Spleen (tissue), 11 donors: ENCODE results near the gene TTC7B. TPM values are rescaled to one million over a fixed set of nuclear protein-coding genes. Genes with fewer than 3 reads are reported as not detected.

Experiments used
- DNase-seq: peaks from one replicate; pipeline ENCODE4 v3.0.0-alpha.2; 2020
- H3K27ac ChIP-seq, 8 donors: fragments of 200-600 bp; sonication (generic) in 7 of 8; 1 replicate in 4 of 8; 2 replicates in 4 of 8; pipeline versions ENCODE4 v1.5.0 to v1.8.0; 2016 to 2021; ENCODE audit warnings: inconsistent platforms in 4 of 8, mild to moderate bottlenecking in 4 of 8, moderate library complexity in 1 of 8
- H3K27me3 ChIP-seq, 7 donors: fragments of 200-600 bp; sonication (generic) in 6 of 7; replicated peaks in 1 of 7; 1 replicate in 4 of 7; 2 replicates in 3 of 7; pipeline versions ENCODE4 v1.5.0 to v1.8.0; 2016 to 2021; ENCODE audit warnings: inconsistent platforms in 3 of 7, mild to moderate bottlenecking in 1 of 7
- H3K36me3 ChIP-seq, 6 donors: fragments of 200-600 bp; sonication (generic) in 5 of 6; 1 replicate in 4 of 6; 2 replicates in 2 of 6; pipeline versions ENCODE4 v1.5.0 to v1.8.0; 2016 to 2021; ENCODE audit warnings: inconsistent platforms in 2 of 6
- H3K4me1 ChIP-seq, 6 donors: fragments of 200-600 bp; sonication (generic) in 5 of 6; 1 replicate in 3 of 6; 2 replicates in 3 of 6; pipeline versions ENCODE4 v1.5.0 to v1.8.0; 2016 to 2021; ENCODE audit warnings: inconsistent platforms in 3 of 6
- H3K4me3 ChIP-seq, 8 donors: fragments of 200-600 bp; sonication (generic) in 7 of 8; 1 replicate in 4 of 8; 2 replicates in 4 of 8; pipeline versions ENCODE4 v1.5.0 to v1.8.0; 2016 to 2021; ENCODE audit warnings: inconsistent platforms in 4 of 8, mild to moderate bottlenecking in 4 of 8, moderate library complexity in 2 of 8
- H3K9me3 ChIP-seq, 8 donors: fragments of 200-600 bp; sonication (generic) in 7 of 8; 1 replicate in 4 of 8; 2 replicates in 4 of 8; pipeline versions ENCODE4 v1.5.0 to v1.8.0; 2016 to 2021; ENCODE audit warnings: inconsistent platforms in 4 of 8
- CTCF ChIP-seq, 11 experiments: fragments of 200-600 bp in 7 of 11; fragments of 450-650 bp in 4 of 11; sonication (generic) in 4 of 11; IDR thresholded peaks in 8 of 11; conservative IDR thresholded peaks in 3 of 11; 1 replicate in 7 of 11; 2 replicates in 4 of 11; pipeline versions ENCODE4 v1.4.0 to v1.8.0; 2016 to 2021; ENCODE audit warnings: antibody characterized with exemption in 11 of 11, inconsistent platforms in 4 of 11, mild to moderate bottlenecking in 1 of 11
- POLR2A ChIP-seq, 3 donors: fragments of 450-650 bp; IDR thresholded peaks; one replicate each; pipeline ENCODE4 v1.5.1; 2017; ENCODE audit warnings: antibody characterized with exemption in 3 of 3, mild to moderate bottlenecking in 1 of 3
- POLR2AphosphoS5 ChIP-seq, 3 donors: sonication (generic); formaldehyde crosslinking; IDR thresholded peaks; one replicate each; pipeline ENCODE4 v1.5.1; 2017; ENCODE audit warnings: antibody characterized with exemption in 3 of 3
- WGBS, 5 donors: extraction: QIAGEN DNeasy Blood & Tissue Kit in 3 of 5; methylation state at CpG; one replicate each; pipeline versions ENCODE4 v1.1.5 to v1.1.7; 2013 to 2018; 5-methylcytosine and 5-hydroxymethylcytosine counted together
- intact Hi-C: fragments of 100-400 bp; cut with DNase I; formaldehyde crosslinking; loops from one replicate; pipeline ENCODE4 v1.15.0; 2023; ENCODE audit warnings: low total_unique reads
- polyA plus RNA-seq, 3 donors: library from polyadenylated mRNA; stranded (reverse); fragments of 200-250 nt; gene quantifications; one replicate each; pipeline ENCODE4 v1.2.1, GENCODE V29; 2013
- total RNA-seq, 7 donors: library from RNA; depleted of rRNA in 3 of 7; stranded (reverse); fragments of >200 nt in 3 of 7; fragmentation: NEBNext Ultra II Directional in 4 of 7; extraction: Animal tissue kit (Norgen Biotek cat#: 25700) in 4 of 7; gene quantifications; one replicate each; pipeline versions ENCODE4 v1.1.0 to v1.2.1, GENCODE V29; 2016 to 2021
- donor health status: healthy with polysubstance abuse.
- donor health status: DM: no; HTN: no; CAD: no; lungs with moderate emphysema.
- donor health status: DM: no; HTN: no; CAD: no.
- donor health status: Bipolar disorder and iron deficiency.
- donor health status: healthy.
- donor health status: DM: no; HTN: no; CAD: no.
- donor health status: DM: yes; HTN: yes; CAD: no.

TTC7B gene
- total and polyA plus RNA-seq, 10 donors: 6.6 to 98.4 (median 62.6) TPM

- peak overlapping the region in 2 of 8 donors; percentile 17 to 24 for H3K27ac ChIP-seq
Observed at GRCh38 chr14:90624227-90624626, 192.0 kb downstream of the TTC7B start.

GRCh38 chr14:90621201-90621600, 195.0 kb downstream of the TTC7B start:
- 92 to 97% (median 97%) methylated on average over 32 of the region's 32 CpGs for WGBS, 5 donors
- intact Hi-C loops: no loop called here
- H3K36me3 ChIP-seq: peaks cover 0 to 36% (median 0%) of the 10 kb centered on the region in 6 donors
- TF ChIP-seq POLR2AphosphoS5 (IDR thresholded peaks at IDR 0.05) (no peak), CTCF (IDR thresholded peaks at IDR 0.05 in 8 of 11, conservative IDR thresholded peaks at IDR 0.05 in 3 of 11) (no peak), POLR2A (IDR thresholded peaks at IDR 0.05) (no peak)
- no peaks in the 10 kb centered on the region for H3K9me3 ChIP-seq
- no peak overlapping the region for H3K27ac ChIP-seq
- H3K27me3 ChIP-seq: no peaks in the 10 kb centered on the region
- DNase-seq: no peak
- H3K4me1 ChIP-seq: peaks cover 0 to 19% (median 7%) of the 10 kb centered on the region in 6 donors
- no peak overlapping the region for H3K4me3 ChIP-seq

More at GRCh38 chr14:90624227-90624626, 192.0 kb downstream of the TTC7B start:
- peaks cover 0 to 20% (median 0%) of the 10 kb centered on the region in 6 donors for H3K36me3 ChIP-seq
- WGBS, 5 donors: 53 to 79% (median 65%) methylated on average over 8 of the region's 8 CpGs
- intact Hi-C loops: no loop called here
- no peak for DNase-seq
- no peak overlapping the region for H3K4me3 ChIP-seq
- H3K4me1 ChIP-seq: peaks cover 4 to 41% (median 16%) of the 10 kb centered on the region in 6 donors
- no peaks in the 10 kb centered on the region for H3K27me3 ChIP-seq
- no peaks in the 10 kb centered on the region for H3K9me3 ChIP-seq
- no peak for TF ChIP-seq POLR2A (IDR thresholded peaks at IDR 0.05)
- TF ChIP-seq POLR2AphosphoS5 (IDR thresholded peaks at IDR 0.05): peak in 2 of 3 donors; percentile 54 to 61

- TF ChIP-seq POLR2A (IDR thresholded peaks at IDR 0.05): no peak
- no peak for TF ChIP-seq CTCF (IDR thresholded peaks at IDR 0.05 in 8 of 11, conservative IDR thresholded peaks at IDR 0.05 in 3 of 11)
- no peak for TF ChIP-seq POLR2AphosphoS5 (IDR thresholded peaks at IDR 0.05)
- H3K27ac ChIP-seq: no peak overlapping the region
- H3K9me3 ChIP-seq: no peaks in the 10 kb centered on the region
- no peak for DNase-seq
- no peak overlapping the region for H3K4me3 ChIP-seq
- 80 to 83% (median 82%) methylated on average over 7 of the region's 7 CpGs for WGBS, 5 donors
- H3K27me3 ChIP-seq: no peaks in the 10 kb centered on the region
- H3K4me1 ChIP-seq: peaks cover 0 to 19% (median 7%) of the 10 kb centered on the region in 6 donors
- peaks cover 0 to 36% (median 0%) of the 10 kb centered on the region in 6 donors for H3K36me3 ChIP-seq
- intact Hi-C loops: no loop called here
Observed at GRCh38 chr14:90620568-90621077, 195.6 kb downstream of the TTC7B start.

- Histone ChIP-seq H3K27ac (no peak overlapping the region), H3K4me3 (no peak overlapping the region), H3K9me3 (no peaks in the 10 kb centered on the region), H3K27me3 (no peaks in the 10 kb centered on the region), H3K36me3 (peaks cover 0 to 36% (median 0%) of the 10 kb centered on the region in 6 donors), H3K4me1 (peaks cover 0 to 13% (median 5%) of the 10 kb centered on the region in 6 donors)
- no peak for DNase-seq
- intact Hi-C loops: no loop called here
- TF ChIP-seq POLR2AphosphoS5 (IDR thresholded peaks at IDR 0.05) (no peak), CTCF (IDR thresholded peaks at IDR 0.05 in 8 of 11, conservative IDR thresholded peaks at IDR 0.05 in 3 of 11) (no peak), POLR2A (IDR thresholded peaks at IDR 0.05) (no peak)
- 91 to 99% (median 95%) methylated on average over 8 of the region's 8 CpGs for WGBS, 5 donors
Observed at GRCh38 chr14:90619911-90620310, 196.3 kb downstream of the TTC7B start.
